Inflammatory macrophage treated with lipopolysaccharide for 1 hour (primary cell): ENCODE measurements around the gene KIF12.
"Not testable (repeated sequence)": the region's sequence is repeated elsewhere in the genome, so short reads cannot be mapped to it uniquely, and the experiment has no call there.

Experiments used
- DNase-seq, 2 donors: peaks; one replicate each; pipeline ENCODE4 v3.0.0-alpha.2; 2020 to 2022

The KIF12 gene

DNA sequence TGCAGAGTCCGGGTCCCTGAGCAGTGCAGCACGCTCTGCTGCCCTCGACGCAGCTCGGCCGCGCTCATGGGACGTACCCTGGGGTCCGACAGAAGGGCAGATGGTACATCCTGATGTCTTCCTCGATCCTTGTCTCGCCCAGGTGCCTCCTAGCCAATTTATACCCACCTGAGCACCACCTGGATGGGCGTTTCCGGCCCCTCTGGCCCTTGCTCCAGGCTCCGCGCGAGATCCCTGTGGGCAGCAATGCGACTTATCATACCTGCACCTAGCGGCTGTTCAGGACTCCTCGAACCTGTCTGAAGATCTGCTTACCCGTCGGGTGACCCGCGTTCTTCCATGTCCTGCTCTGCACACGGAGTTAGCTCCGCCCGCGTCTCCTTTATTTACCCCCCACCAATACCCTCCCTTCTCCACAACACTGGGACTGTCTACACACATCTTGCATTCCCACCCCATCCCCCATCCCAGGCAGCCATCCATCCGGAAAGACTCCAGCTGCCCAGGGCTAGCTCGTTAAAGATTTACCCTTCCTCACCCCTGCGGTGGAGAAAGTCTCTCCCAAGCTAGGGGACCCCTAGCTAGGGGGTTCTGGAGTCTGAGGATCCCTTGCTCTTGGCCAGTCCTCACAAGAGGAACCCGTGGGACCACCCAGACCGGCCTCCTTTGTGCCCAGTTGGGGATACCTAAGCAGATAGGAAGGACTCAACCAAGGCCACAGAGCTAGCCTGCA is at the start of gene KIF12:
KIF12 (minus strand) TSS at position 357 of the 733 bp plus-strand sequence; CDS start at position 341, 16 bp downstream.
- no peak for DNase-seq

DNA sequence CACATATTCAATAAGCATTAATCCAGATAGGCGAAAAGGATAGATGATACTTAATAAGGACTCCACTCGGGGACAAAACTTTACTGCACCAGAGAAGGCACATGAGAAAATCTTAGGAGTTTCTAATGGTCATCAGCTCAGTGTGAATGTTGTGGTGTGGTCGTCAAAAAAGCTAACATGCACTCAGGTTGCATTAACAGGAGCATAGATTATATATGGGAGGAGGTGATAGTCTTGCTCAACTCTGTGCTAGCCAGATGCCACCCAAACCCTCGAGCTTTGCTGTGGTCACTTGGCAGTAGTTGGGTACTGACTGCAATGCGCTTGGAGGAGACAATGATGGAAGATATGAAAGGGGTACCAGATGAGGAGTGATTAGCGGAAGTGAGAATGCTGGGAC is 47.6 kb upstream of the KIF12 start:
- DNase-seq = no peak

DNA sequence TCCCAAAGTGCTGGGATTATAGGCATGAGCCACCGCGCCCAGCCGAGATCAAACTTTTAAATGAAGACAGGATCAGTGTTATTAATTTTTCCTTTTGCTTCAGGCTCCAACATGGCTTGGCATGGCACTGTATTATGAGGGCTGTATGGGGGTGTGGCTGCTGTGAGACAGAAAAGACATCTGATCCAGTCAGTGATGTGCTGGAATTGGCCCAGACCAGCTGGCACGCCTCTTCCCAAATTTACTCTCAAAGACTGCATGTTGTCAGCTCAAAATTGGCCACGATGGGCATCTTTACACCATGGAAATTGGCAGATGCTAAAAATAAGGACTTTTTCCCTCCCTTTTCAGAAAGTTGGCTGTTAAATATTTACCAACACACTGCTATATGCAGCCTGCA is 44.1 kb upstream of the KIF12 start:
- no peak for DNase-seq

DNA sequence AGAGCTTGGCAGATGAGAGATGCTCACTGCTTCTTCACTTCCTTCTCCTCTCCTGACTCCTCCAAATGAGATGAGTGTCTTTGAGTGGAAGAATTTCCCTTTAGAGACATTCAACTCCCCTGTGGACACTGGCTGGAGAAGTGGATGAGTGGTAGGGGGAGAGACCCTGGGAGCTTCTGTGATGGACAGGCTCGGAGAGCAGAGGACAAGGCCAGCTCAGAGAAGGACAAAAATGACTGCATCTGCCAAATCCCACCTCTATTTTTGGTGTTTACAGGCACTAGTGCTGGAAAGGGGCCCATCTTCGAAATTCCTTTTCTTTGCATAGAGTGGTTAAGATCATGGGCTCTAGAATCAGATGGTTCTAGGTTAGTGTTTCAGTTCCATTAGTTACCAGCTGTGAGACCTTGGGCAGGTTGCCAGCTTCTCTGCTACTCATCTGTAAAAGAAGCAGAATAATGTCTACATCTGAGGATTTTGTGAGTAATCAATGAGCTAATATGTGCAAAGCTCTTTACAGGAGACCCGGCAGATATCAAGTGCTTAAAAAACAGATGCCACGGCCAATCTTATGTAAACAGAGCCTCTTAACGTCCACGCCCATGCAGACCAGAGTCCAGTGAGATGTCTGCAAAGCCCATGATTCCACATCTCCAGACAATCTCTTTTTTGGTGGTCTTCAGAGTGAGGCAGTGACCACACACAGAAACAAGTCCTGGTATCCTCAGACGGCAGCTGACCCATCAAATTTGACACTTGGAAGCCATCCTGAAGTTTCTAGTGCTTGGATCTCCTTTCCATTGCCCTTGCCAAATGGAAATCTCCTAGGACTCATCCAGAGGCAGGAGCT is 42.7 kb upstream of the KIF12 start:
- DNase-seq = no peak

DNA sequence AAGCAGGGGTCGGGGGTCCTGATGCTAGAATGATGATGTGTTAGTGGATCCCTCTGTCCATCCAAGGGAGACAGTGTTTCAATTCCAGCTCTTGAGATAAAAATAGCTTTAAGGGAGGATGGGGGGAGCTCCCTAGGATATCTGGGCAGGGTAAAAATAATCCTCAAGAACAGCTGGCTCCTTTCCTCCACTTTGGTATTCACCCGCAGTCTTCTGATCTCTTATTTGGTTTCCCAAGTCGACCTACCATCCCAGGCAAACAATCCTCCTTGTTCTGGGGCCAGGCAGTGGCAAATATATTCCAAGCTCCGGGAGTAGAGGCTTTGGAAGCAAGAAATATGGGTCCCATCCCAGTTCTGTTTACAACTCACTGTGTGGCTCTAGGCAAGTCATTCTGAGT is 41.8 kb upstream of the KIF12 start:
- DNase-seq = no peak

DNA sequence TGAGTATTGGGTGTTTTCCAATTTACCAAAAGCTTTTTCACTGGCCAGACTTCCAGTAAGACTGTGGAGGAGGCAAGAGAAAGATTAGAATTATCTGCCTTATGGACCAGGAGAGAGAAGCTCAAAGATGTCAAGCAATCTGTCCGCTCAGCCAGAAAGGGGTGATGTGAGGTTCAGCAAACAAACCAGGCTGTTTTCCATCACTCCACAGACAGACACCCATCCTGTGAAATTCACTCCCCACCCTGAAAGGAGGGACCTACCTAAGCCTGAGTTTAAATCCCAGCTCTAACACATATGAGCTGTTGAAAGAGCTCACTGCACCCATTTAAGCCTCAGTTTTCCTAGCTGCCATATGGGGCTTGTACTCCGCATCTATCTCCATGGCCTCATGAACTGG is 41.3 kb upstream of the KIF12 start:
- no peak for DNase-seq

DNA sequence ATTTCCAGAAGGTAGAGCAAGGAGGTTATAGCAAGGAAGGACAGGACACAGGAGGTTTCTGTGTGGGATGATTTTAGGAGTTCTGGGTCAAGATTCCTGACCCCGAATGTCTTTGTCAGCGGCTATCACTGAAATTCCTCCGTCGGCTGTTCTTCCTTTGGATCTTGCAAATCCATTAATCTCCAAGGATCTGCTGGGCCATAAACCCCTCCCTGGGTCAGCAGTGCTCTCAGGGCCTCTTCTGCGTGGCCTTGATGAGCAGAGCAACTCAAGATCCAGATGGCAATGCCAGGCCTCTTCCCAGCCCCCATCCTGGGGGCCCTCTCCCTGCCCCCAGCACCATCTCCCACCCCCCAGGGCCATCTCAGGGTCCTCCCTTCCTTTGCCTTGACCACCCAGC is 40.0 kb upstream of the KIF12 start:
- DNase-seq = no peak

DNA sequence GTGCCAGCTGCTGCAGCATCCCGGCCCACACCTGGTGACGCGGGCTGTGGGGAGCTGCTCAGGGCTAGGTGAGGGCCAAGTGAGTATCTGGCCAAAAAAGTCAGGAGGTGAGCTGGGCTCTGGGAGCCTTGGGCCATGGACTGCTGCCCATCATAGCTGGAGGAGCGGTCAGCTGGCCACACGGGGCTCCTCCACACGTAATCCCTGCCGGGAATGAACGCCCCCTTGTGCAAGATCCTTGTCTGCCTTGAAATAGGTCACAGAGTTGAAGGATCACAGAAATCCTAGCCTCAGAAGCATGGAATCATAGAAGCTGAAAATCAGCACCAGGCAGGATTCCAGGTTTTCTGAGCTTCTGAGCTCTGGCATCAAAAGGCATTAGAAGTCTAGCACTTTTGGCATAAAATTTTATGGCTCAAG is 39.5 kb upstream of the KIF12 start:
- DNase-seq = no peak

DNA sequence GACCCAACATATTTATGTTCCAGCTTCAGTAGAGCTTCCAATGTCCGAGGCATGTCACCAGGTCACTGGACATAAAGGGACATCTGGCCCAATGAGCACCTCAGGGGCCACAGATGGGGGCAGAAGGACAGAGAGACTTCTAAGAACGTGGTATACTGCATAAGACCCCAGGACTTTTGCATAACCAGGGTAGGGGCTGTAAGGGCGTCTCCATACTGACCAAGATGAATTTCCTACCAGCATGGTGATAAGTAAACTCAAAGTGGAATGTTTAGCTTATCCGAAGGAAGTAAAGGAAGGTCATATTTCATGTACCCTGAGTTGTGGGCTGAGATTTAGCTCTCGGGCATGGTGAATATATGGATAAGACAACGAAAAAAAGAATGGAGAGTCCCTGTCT is 38.7 kb upstream of the KIF12 start:
- no peak for DNase-seq

DNA sequence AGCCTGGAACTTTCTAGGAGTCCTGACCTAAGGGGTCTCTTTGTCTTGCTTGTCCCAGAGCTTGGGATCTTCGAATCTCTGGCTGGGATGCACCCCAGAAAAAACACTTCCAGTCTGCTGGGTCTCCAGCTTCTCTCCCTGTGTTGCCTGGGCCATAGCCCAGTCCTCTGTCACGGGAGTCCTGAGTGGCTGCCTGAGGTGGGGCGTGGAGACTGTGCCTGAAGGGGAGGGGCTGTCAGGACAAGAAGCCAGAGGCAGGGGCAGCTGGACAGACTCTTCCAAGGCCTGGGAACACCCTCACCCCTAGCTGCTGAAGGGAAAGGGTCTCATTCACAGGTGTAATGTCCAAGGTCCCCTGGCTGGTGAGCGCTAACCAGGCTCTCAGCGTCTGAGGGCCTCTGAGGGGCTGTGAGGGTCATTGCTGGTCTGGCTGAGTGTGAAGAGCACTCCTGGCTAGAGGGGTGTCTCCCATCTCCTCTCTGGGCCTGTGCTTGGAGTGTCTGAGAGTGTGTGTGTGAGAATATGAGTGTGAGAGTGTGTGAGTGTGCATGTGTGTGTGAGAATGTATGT is 35.8 kb upstream of the KIF12 start:
- no peak for DNase-seq

DNA sequence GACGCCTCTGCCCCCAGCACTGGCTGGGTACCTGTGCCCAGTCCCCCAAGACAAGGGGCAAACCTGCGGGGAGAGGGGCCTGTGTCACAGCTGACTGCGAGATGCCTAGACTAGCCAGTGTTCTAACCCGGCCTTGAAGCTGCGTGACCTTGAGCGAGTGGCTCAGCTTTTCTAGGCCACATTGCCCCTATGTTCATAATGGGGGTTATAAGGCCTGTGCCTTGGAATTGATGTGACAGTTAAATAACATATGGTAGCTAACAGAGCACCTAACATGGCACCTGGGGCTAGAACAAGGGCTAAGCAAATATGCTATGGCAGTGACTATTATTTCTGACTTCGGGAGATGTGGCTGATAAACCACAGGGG is 33.4 kb upstream of the KIF12 start:
- no peak for DNase-seq

DNA sequence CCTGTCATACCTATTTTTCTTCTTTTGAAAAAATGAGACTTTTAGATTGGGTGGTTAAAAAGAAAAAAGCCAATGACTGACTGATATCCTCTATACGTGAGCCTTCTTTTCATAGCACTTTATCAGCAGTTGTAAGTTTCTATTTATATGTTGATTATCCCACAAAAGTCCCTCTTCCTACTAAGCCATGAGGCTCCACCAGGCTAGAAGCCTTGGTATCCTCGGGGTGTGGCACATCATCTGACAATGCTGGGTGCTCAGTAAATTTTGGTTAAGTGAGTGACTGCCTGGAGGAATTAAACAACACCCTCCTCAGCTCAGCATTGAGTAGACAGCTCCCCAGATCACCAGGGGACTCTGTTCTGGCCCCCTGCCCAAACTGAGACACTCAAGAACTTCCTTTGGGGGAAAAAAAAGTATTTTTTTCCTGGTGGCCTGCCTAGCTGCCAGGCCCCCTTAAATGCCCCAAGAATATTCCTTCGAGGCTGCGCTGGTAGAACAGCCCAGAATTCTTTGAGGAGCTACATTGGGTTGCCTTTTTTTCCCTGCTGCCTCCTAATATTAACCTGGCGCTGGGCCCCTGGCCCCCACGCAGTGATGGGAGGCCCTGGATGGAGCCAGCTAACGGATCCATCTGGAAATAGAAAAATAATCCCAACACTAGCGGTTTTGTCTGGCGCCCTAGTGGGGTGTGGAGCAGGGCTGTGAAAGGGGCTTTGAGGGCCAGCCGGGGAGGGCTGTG is 32.9 kb upstream of the KIF12 start:
- DNase-seq = no peak

DNA sequence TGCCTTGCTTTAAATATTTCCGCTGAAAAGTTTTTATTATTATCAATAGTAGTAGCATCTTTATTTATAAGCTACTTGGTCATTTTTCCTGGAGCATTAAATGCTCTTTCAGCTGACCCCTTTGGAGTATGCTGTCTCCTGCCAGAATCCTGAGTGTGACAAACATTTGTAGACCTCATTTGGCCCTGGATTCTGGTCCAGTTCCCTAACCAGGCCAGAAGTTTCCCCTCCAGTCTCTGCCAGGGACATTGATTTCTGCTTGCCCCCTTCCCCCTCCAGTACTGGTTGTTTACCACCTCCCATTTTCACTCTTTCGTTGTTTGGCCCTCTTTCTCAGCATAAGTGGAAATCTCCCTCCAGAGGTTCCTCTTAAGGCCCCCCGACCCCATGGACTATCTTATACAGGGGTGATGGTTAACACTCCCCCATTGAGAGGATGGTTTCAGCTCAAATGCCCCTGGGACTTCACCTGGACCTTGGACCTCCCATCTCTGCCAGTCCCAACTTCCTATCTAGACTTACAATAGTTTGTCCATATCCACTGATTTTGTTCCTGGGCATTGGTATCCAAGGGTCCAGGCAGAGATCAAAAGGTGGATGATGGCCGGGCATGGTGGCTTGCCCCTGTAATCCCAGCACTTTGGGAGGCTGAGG is 31.7 kb upstream of the KIF12 start:
- DNase-seq = no peak

DNA sequence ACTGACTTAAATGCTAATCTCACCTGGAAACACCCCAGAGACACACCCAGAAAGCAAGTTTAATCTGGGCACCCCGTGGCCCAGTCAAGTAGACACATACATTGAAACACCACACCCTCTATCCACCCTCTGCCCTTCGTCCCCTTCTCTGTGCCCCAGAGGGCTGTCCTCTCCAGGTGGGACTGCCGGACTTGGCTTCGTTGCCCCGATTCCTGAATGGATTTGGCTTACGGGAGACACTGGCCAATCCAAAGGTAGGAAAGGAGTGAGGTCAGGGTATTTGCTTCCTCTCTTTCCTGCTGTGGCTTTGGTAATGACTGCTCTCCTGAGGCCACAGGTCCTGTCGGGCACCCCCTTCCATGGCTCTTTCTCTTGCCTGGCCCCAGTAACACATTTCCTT is 31.0 kb upstream of the KIF12 start:
- DNase-seq = no peak

DNA sequence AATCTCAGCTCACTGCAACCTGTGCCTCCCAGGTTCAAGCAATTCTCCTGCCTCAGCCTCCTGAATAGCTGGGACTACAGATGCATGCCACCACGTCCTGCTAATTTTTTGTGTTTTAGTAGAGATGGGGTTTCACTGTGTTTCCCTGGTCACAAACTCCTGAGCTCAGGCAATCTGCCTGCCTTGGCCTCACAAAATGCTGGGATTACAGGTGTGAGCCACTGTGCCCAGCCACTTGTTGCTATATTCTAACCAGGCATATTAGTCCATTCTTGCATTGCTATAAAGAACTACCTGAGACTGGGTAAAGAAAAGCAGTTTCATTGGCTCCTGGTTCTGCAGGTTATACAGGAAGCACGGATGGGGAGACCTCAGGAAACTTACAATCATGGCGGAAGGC is 29.7 kb upstream of the KIF12 start:
- DNase-seq = not testable (repeated sequence)

DNA sequence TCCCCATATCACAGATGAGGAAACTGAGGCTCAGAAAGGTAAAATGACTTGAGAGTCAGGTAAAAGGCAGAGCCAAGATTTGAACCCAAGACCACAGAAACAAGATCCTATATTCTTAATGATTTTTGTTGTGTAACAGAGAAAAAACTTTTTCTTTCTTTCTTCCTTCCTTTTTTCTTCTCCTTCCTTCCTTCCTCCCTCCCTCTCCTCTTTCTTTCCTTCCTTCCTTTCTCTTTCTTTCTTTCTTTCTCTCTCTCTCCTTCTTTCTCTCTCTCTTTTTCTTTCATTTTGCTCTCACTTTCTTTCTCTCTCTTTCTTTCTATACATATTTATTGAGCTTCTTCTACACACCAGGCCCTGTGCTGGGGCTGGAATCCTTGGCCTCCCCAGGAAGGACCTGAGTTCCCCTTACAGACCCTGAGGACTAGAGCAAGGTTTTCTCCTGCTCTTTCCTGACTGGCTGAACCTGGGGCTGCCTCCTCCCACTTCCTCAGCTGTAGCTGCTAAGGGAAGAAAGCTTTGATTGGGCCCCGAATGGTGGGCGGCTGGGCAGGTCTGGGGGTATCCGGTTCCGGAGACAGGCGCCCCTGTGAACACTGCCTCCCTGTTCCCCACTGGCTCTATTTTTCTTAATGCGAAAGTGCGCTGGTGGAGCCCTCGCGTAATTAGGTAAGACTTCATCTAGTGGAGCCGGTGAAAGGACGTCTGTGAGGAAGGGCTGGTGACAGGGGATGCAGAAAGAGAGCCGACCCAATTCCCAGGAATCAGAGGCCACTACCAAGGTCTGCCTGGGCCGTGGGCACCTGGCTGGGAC is 27.4 kb upstream of the KIF12 start:
- no peak for DNase-seq

DNA sequence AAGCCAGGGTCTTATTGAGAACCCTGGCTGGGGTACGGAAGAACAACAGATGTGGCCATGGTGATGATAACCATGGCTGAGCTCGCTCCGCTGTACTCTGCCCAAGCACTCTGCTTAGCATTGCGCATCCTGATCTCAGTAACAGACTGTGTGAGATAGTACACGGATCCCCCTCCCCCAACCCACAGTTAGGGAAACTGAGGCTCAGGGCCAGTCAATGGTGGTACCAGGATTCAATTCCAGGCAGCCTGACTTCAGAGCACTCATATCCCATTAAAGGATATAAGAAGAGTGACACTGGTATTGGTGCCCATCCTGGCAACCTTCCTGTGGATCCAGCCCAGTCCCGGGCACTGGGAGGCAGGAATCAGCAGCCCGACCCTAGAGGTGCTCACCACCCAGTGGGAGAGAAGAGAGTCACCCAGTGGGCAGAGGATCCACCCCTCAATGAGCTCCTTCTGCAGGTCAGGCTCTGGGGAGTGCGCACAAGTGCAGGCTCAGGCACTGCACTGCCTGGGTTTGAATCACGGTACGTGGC is 26.5 kb upstream of the KIF12 start:
- no peak for DNase-seq

DNA sequence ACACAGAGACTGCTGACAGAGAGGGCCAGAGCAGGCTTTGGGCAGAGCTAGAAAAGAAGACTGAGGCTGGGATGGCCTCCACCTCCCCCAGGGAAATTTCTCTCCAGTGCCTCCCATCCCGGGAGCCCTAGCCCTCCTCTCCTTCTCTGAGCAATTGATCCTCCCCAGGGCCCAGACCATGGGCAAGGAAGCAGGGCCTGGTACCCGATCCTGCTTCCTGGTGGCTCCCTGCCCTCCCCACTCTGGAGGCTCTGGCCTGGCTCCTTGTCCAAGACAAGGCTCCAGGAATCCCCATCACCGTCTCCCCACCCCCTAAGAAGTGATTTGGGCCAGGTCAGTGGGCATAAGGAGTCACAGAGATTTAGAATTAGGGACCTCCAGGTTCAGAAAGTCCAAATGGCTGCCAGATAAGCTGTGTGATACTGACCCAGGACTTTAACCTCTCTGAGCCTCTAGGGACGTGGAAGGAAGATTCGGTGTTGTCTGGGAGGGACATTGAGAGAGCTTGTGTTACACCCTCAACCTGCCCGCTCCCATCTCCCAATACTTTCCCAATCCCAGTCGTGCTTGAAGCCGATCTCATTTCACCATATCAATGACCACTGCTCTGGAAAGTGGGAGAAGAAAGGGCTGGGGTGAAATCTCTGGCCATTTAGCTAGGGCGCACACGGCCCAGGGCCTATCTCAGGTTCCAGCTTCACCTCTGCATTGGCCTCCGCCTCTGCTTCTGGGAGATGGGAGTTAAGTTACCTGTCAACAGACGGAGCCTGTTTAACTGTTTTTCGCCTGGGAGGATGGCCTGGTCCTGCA is 25.8 kb upstream of the KIF12 start:
- DNase-seq = no peak

DNA sequence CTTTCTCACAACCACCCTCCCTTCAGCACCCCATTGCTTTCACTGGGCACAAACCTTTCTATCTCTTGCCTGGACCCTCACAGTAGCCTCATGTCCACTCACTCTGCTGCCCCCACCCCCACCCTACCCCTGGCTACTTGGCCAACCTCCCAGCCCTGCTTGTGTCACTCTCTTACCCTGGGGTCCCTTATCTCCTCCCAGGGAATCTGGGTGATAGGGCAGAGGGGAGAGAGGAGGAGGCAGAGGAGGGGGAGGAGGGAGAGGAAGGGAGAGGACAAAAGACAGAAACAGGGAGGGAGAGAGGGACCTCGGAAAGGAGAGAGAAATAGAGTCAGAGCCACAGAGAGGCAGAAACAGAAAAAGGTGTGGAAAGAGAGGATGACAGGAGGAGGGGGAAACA is 25.0 kb upstream of the KIF12 start:
- no peak for DNase-seq
